Transverse colon (tissue), 3 donors: ENCODE measurements around the gene TMCO5A.

Experiments used
- CTCF ChIP-seq, 5 experiments: fragments of 200-600 bp in 3 of 5; fragments of 450-650 bp in 2 of 5; sonication (generic) in 3 of 5; IDR thresholded peaks; 1 replicate in 2 of 5; 2 replicates in 3 of 5; pipeline ENCODE4 v1.5.1; 2016 to 2017; ENCODE audit warnings: antibody characterized with exemption in 5 of 5, inconsistent platforms in 3 of 5, mild to moderate bottlenecking in 2 of 5, moderate library complexity in 1 of 5
- EP300 ChIP-seq: sonication (generic); formaldehyde crosslinking; IDR thresholded peaks from one replicate; pipeline ENCODE4 v1.6.1; 2017; ENCODE audit warnings: antibody characterized with exemption, low read depth

- TF ChIP-seq CTCF (IDR thresholded peaks at IDR 0.05) (no peak), EP300 (no peak)
Observed at GRCh38 chr15:37951999-37952398, 17.6 kb downstream of the TMCO5A start.
